ENCODE measurements around the gene PCK1. TPM values are rescaled to one million over a fixed set of nuclear protein-coding genes. Genes with fewer than 3 reads are reported as not detected.

Gene PCK1
- total and polyA plus RNA-seq, 2 donors (not counting 1 experiment from before 2014, with no cell fraction given), result under 0.01 TPM; not detected in 1

DNA sequence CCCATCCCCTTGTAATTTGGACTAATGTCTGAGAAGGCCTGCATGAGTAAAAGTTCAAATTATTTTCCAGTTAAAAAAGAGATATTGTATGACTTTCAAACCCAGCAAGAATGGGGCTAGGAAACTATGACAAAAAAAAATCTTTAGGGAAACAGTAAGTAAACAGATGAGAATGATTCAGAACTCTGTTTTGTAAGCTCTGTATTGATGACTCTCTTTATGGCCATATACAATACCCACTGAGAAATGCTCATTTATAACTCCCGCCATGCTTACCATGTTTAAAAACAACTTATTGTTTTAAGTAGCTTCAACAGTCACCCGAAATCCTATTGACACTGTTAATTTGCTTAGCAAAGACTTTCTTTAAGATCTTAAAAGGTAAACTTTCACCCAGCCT, 17.2 kb upstream of the PCK1 start:
- H3K9ac ChIP-seq (ENCODE audit: insufficient read depth, low read length), result no peak overlapping the region
- H3K4me3 ChIP-seq (replicated peaks in 1 of 4; ENCODE audit: control extremely low read depth in 1 of 4, insufficient read depth in 1 of 4, low read depth in 3 of 4, low read length in 4 of 4), result no peak overlapping the region
- TF ChIP-seq EZH2 (IDR thresholded peaks at IDR 0.05; ENCODE audit: low read length, missing control alignments), result no peak
- TF ChIP-seq, protein P1, sequence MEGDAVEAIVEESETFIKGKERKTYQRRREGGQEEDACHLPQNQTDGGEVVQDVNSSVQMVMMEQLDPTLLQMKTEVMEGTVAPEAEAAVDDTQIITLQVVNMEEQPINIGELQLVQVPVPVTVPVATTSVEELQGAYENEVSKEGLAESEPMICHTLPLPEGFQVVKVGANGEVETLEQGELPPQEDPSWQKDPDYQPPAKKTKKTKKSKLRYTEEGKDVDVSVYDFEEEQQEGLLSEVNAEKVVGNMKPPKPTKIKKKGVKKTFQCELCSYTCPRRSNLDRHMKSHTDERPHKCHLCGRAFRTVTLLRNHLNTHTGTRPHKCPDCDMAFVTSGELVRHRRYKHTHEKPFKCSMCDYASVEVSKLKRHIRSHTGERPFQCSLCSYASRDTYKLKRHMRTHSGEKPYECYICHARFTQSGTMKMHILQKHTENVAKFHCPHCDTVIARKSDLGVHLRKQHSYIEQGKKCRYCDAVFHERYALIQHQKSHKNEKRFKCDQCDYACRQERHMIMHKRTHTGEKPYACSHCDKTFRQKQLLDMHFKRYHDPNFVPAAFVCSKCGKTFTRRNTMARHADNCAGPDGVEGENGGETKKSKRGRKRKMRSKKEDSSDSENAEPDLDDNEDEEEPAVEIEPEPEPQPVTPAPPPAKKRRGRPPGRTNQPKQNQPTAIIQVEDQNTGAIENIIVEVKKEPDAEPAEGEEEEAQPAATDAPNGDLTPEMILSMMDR (conservative IDR thresholded peaks at IDR 0.05 in 1 of 2, IDR thresholded peaks at IDR 0.05 in 1 of 2; ENCODE audit: low read depth in 1 of 2, low read length in 2 of 2), result no peak
- H3K4me1 ChIP-seq (ENCODE audit: control insufficient read depth, extremely low read depth, insufficient read depth, low read length), result no peaks in the 10 kb centered on the region
- no peaks in the 10 kb centered on the region for H3K9me3 ChIP-seq (ENCODE audit: control insufficient read depth, insufficient read depth, low read depth, low read length)
- no peaks in the 10 kb centered on the region for H3K27me3 ChIP-seq (ENCODE audit: control insufficient read depth, insufficient read depth, low read length)
- no peak overlapping the region for H3K4me2 ChIP-seq (ENCODE audit: extremely low read depth, insufficient read depth, low read length)
- no peak overlapping the region for H3K27ac ChIP-seq (ENCODE audit: insufficient read depth, low read length)
- DNase-seq (ENCODE audit: low read depth in 2 of 2), result no peak
- no peaks in the 10 kb centered on the region for H3K36me3 ChIP-seq (ENCODE audit: control insufficient read depth, insufficient read depth, low read length)
- H4K20me1 ChIP-seq (ENCODE audit: control insufficient read depth, extremely low read depth, insufficient read depth, low read length), result no peaks in the 10 kb centered on the region
- no peak overlapping the region for H2AFZ ChIP-seq (ENCODE audit: low read length)
- no peaks in the 10 kb centered on the region for H3K79me2 ChIP-seq (ENCODE audit: control insufficient read depth, insufficient read depth, low read length)

- H3K4me1 ChIP-seq (ENCODE audit: control insufficient read depth, extremely low read depth, insufficient read depth, low read length), result no peaks in the 10 kb centered on the region
These were observed 15.9 kb upstream of the PCK1 start for GRCh38 chr20:57544838-57545564.

GRCh38 chr20:57545927-57546662, 14.8 kb upstream of the PCK1 start:
- Histone ChIP-seq H3K36me3 (ENCODE audit: control insufficient read depth, insufficient read depth, low read length) (no peaks in the 10 kb centered on the region), H2AFZ (ENCODE audit: low read length) (no peak overlapping the region), H3K4me3 (replicated peaks in 1 of 4; ENCODE audit: control extremely low read depth in 1 of 4, insufficient read depth in 1 of 4, low read depth in 3 of 4, low read length in 4 of 4) (no peak overlapping the region), H4K20me1 (ENCODE audit: control insufficient read depth, extremely low read depth, insufficient read depth, low read length) (no peaks in the 10 kb centered on the region), H3K27ac (ENCODE audit: insufficient read depth, low read length) (no peak overlapping the region), H3K4me2 (ENCODE audit: extremely low read depth, insufficient read depth, low read length) (no peak overlapping the region), H3K4me1 (ENCODE audit: control insufficient read depth, extremely low read depth, insufficient read depth, low read length) (no peaks in the 10 kb centered on the region), H3K79me2 (ENCODE audit: control insufficient read depth, insufficient read depth, low read length) (no peaks in the 10 kb centered on the region), H3K27me3 (ENCODE audit: control insufficient read depth, insufficient read depth, low read length) (no peaks in the 10 kb centered on the region), H3K9ac (ENCODE audit: insufficient read depth, low read length) (no peak overlapping the region), H3K9me3 (ENCODE audit: control insufficient read depth, insufficient read depth, low read depth, low read length) (no peaks in the 10 kb centered on the region)
- no peak for TF ChIP-seq EZH2 (IDR thresholded peaks at IDR 0.05; ENCODE audit: low read length, missing control alignments)
- TF ChIP-seq, protein P1 (conservative IDR thresholded peaks at IDR 0.05 in 1 of 2, IDR thresholded peaks at IDR 0.05 in 1 of 2; ENCODE audit: low read depth in 1 of 2, low read length in 2 of 2), result no peak
- no peak for DNase-seq (ENCODE audit: low read depth in 2 of 2)

More at GRCh38 chr20:57544838-57545564, 15.9 kb upstream of the PCK1 start:
- DNase-seq (ENCODE audit: low read depth in 2 of 2), result no peak
- Histone ChIP-seq H3K27ac (ENCODE audit: insufficient read depth, low read length) (no peak overlapping the region), H3K9ac (ENCODE audit: insufficient read depth, low read length) (no peak overlapping the region), H2AFZ (ENCODE audit: low read length) (no peak overlapping the region), H3K4me3 (replicated peaks in 1 of 4; ENCODE audit: control extremely low read depth in 1 of 4, insufficient read depth in 1 of 4, low read depth in 3 of 4, low read length in 4 of 4) (no peak overlapping the region), H3K4me2 (ENCODE audit: extremely low read depth, insufficient read depth, low read length) (no peak overlapping the region), H3K79me2 (ENCODE audit: control insufficient read depth, insufficient read depth, low read length) (no peaks in the 10 kb centered on the region), H3K9me3 (ENCODE audit: control insufficient read depth, insufficient read depth, low read depth, low read length) (no peaks in the 10 kb centered on the region), H4K20me1 (ENCODE audit: control insufficient read depth, extremely low read depth, insufficient read depth, low read length) (no peaks in the 10 kb centered on the region), H3K27me3 (ENCODE audit: control insufficient read depth, insufficient read depth, low read length) (no peaks in the 10 kb centered on the region), H3K36me3 (ENCODE audit: control insufficient read depth, insufficient read depth, low read length) (no peaks in the 10 kb centered on the region)
- TF ChIP-seq EZH2 (IDR thresholded peaks at IDR 0.05; ENCODE audit: low read length, missing control alignments), result no peak
- TF ChIP-seq, protein P1 (conservative IDR thresholded peaks at IDR 0.05 in 1 of 2, IDR thresholded peaks at IDR 0.05 in 1 of 2; ENCODE audit: low read depth in 1 of 2, low read length in 2 of 2), result no peak

Measured in fibroblast of lung (primary cell).